SU-DHL-6 (cell line): ENCODE measurements around the gene NTRK2.

Experiments
- H2AFZ ChIP-seq: fragments of 200-600 bp; sonication (generic); 2 replicates; pipeline ENCODE4 v1.6.1; 2014; ENCODE audit warnings: low read depth, mild to moderate bottlenecking, moderate library complexity, mixed read lengths, antibody characterized with exemption, low read length; ENCODE audit not compliant: severe bottlenecking
- H3F3A ChIP-seq: fragments of 200-600 bp; shearing (Covaris generic); 2 replicates; pipeline ENCODE4 v1.6.0; 2016; ENCODE audit warnings: antibody characterized with exemption, mild to moderate bottlenecking; ENCODE audit not compliant: insufficient read depth
- H3K27ac ChIP-seq: fragments of 200-600 bp; sonication (generic); 2 replicates; pipeline ENCODE4 v1.5.1; 2016; ENCODE audit warnings: low read depth, mild to moderate bottlenecking, low read length, moderate library complexity, mixed read lengths
- H3K27me3 ChIP-seq: fragments of 200-600 bp; sonication (generic), shearing (Covaris generic); 2 replicates; pipeline ENCODE4 v1.6.0; 2014; ENCODE audit warnings: mild to moderate bottlenecking, low read length
- H3K36me3 ChIP-seq: fragments of 200-600 bp; sonication (generic); 2 replicates; pipeline ENCODE4 v1.6.1; 2014; ENCODE audit warnings: mild to moderate bottlenecking, low read length, mixed read lengths
- H3K4me2 ChIP-seq: fragments of 300-600, 200-600 bp; shearing (Covaris generic), sonication (generic); 2 replicates; pipeline ENCODE4 v1.6.0; 2014; ENCODE audit warnings: low read length, low read depth, mild to moderate bottlenecking; ENCODE audit not compliant: poor library complexity, severe bottlenecking
- H3K4me3 ChIP-seq: fragments of 200-600 bp; sonication (generic); 2 replicates; pipeline ENCODE4 v1.5.1; 2014; ENCODE audit warnings: antibody characterized with exemption, low read length, mild to moderate bottlenecking, mixed read lengths; ENCODE audit not compliant: insufficient read depth, poor library complexity, severe bottlenecking
- H3K79me2 ChIP-seq: fragments of 200-600 bp; sonication (generic); 2 replicates; pipeline ENCODE4 v1.6.1; 2014; ENCODE audit warnings: mild to moderate bottlenecking, low read length, moderate library complexity; ENCODE audit not compliant: insufficient read depth
- H3K9ac ChIP-seq: fragments of 200-600 bp; sonication (generic); 2 replicates; pipeline ENCODE4 v1.7.0; 2014; ENCODE audit warnings: mild to moderate bottlenecking, low read length
- H3K9me2 ChIP-seq: fragments of 200-600 bp; sonication (generic); replicated peaks from 2 replicates; pipeline ENCODE4 v1.6.1; 2014; ENCODE audit warnings: low read length; ENCODE audit not compliant: insufficient read depth
- H3K9me3 ChIP-seq: fragments of 200-600 bp; sonication (generic); 2 replicates; pipeline ENCODE4 v1.6.1; 2014; ENCODE audit warnings: low read length, mixed read lengths; ENCODE audit not compliant: insufficient read depth
- H4K20me1 ChIP-seq: fragments of 200-600 bp; sonication (generic); 2 replicates; pipeline ENCODE4 v1.6.1; 2014; ENCODE audit warnings: low read depth, mild to moderate bottlenecking, antibody characterized with exemption, low read length, moderate library complexity, mixed read lengths
- EZH2phosphoT487 ChIP-seq: fragments of 200-600 bp; sonication (generic), shearing (Covaris generic); conservative IDR thresholded peaks from 2 replicates; pipeline ENCODE4 v1.6.1; 2018; ENCODE audit warnings: mild to moderate bottlenecking, antibody characterized with exemption, low read length, moderate library complexity, mixed read lengths
- TF ChIP-seq, protein P1 (sequence below): fragments of 200-600 bp; sonication (generic); IDR thresholded peaks from one replicate; pipeline ENCODE4 v1.5.1; 2017; ENCODE audit warnings: antibody characterized with exemption, mild to moderate bottlenecking, low read length, moderate library complexity; ENCODE audit not compliant: insufficient read depth, poor library complexity, severe bottlenecking

Gene NTRK2

DNA sequence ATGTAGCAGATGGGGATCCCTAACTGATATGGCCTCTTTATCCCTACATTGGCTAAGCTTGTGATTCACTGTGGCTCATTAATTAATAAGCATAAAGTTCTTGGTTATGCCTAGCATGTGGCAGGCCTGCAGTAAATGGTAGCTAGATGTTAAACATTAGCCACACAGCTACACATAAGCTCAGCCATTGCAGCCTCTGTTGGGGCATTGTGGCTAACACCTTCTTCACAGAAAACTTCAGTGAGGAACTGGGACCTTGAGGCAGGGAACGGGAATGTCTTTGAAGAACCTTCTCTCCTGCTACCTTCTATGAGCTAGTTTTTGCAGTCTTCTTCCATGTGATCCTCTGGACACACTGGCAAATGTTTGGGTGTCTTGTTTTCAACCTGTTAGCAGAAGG, 338.2 kb downstream of the NTRK2 start:
- Histone ChIP-seq H4K20me1 (no peaks in the 10 kb centered on the region), H2AFZ (no peak overlapping the region), H3K36me3 (no peaks in the 10 kb centered on the region), H3K27me3 (no peaks in the 10 kb centered on the region), H3K4me2 (no peak overlapping the region), H3K79me2 (no peaks in the 10 kb centered on the region), H3K9me2 (no peaks in the 10 kb centered on the region), H3K9me3 (no peaks in the 10 kb centered on the region), H3K9ac (no peak overlapping the region), H3K27ac (no peak overlapping the region), H3K4me3 (no peak overlapping the region), H3F3A (no peaks in the 10 kb centered on the region)
- no peak for TF ChIP-seq EZH2phosphoT487
- TF ChIP-seq, protein P1, sequence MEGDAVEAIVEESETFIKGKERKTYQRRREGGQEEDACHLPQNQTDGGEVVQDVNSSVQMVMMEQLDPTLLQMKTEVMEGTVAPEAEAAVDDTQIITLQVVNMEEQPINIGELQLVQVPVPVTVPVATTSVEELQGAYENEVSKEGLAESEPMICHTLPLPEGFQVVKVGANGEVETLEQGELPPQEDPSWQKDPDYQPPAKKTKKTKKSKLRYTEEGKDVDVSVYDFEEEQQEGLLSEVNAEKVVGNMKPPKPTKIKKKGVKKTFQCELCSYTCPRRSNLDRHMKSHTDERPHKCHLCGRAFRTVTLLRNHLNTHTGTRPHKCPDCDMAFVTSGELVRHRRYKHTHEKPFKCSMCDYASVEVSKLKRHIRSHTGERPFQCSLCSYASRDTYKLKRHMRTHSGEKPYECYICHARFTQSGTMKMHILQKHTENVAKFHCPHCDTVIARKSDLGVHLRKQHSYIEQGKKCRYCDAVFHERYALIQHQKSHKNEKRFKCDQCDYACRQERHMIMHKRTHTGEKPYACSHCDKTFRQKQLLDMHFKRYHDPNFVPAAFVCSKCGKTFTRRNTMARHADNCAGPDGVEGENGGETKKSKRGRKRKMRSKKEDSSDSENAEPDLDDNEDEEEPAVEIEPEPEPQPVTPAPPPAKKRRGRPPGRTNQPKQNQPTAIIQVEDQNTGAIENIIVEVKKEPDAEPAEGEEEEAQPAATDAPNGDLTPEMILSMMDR, result no peak

DNA sequence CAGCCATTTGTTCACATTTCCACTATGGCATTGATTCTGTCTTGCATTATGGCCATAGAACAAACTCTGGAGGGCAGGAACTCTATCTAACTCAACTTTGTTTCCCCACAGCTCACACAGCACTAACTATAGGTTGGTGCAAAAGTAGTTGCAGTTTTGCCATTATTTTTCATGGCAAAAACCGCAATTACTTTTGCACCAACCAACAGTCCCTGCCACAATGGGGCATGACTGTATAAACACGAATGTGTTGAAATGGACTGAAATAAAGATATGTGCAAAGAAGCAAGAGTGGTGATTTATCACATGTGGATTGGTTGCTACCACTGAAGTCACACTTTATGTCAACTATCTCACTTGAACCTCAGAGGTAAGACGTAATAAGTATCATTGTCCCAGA, 338.7 kb downstream of the NTRK2 start:
- Histone ChIP-seq H2AFZ (no peak overlapping the region), H3K36me3 (no peaks in the 10 kb centered on the region), H4K20me1 (no peaks in the 10 kb centered on the region), H3K79me2 (no peaks in the 10 kb centered on the region), H3K9me2 (no peaks in the 10 kb centered on the region), H3K27me3 (no peaks in the 10 kb centered on the region), H3K4me3 (no peak overlapping the region), H3K9me3 (no peaks in the 10 kb centered on the region), H3K27ac (no peak overlapping the region), H3K4me2 (no peak overlapping the region), H3F3A (no peaks in the 10 kb centered on the region), H3K9ac (no peak overlapping the region)
- TF ChIP-seq EZH2phosphoT487, result no peak
- TF ChIP-seq, protein P1, result no peak

DNA sequence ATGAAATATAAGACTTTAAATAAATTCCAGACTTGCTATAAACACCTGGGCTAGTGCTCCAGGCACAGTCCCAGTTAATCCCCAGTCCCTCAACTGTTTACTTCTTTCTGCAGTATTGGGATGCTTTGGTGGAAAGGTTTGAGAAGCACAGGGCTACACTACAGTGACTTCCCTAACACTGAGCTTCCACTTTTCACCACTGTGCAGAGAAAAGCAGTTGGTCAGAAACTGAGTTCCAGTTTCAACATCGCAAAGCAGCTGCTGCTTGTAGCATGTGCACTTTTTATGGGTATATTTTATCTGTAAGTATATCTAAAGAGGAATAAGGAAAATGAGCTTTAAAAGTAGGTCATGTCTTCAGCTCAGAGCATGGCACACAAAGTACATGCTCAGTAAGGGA, 339.7 kb downstream of the NTRK2 start:
- TF ChIP-seq, protein P1, result no peak
- no peak for TF ChIP-seq EZH2phosphoT487
- H4K20me1 ChIP-seq, result no peaks in the 10 kb centered on the region
- H3K27ac ChIP-seq, result no peak overlapping the region
- no peaks in the 10 kb centered on the region for H3K9me3 ChIP-seq
- no peaks in the 10 kb centered on the region for H3K79me2 ChIP-seq
- no peaks in the 10 kb centered on the region for H3K27me3 ChIP-seq
- H2AFZ ChIP-seq, result no peak overlapping the region
- no peak overlapping the region for H3K4me3 ChIP-seq
- no peaks in the 10 kb centered on the region for H3K36me3 ChIP-seq
- H3F3A ChIP-seq, result no peaks in the 10 kb centered on the region
- H3K9ac ChIP-seq, result no peak overlapping the region
- no peak overlapping the region for H3K4me2 ChIP-seq
- no peaks in the 10 kb centered on the region for H3K9me2 ChIP-seq
